H9 (cell line): ENCODE data around the gene SPSB4. TPM values are rescaled to one million over a fixed set of nuclear protein-coding genes. Genes with fewer than 3 reads are reported as not detected.

Experiments
- DNase-seq: peaks from one replicate; pipeline ENCODE4 v3.0.0-alpha.2; 2017
- H2AFZ ChIP-seq: one replicate; pipeline ENCODE4 v1.6.1; 2013; ENCODE audit warnings: mild to moderate bottlenecking, low read length, control low read depth, moderate library complexity
- H2AK5ac ChIP-seq: 2 replicates; pipeline ENCODE4 v1.6.1; 2013; ENCODE audit warnings: low read length, control low read depth, mixed read lengths; ENCODE audit not compliant: insufficient read length
- H2BK120ac ChIP-seq: one replicate; pipeline ENCODE4 v1.6.1; 2013; ENCODE audit warnings: low read depth, mild to moderate bottlenecking, low read length, control low read depth, inconsistent platforms; ENCODE audit not compliant: poor library complexity, severe bottlenecking
- H2BK12ac ChIP-seq: 2 replicates; pipeline ENCODE4 v1.6.1; 2013; ENCODE audit warnings: low read length, control low read depth, mixed read lengths, low read depth; ENCODE audit not compliant: insufficient read length
- H2BK15ac ChIP-seq: 2 replicates; pipeline ENCODE4 v1.6.1; 2013; ENCODE audit warnings: low read depth, low read length, control low read depth
- H2BK20ac ChIP-seq: one replicate; pipeline ENCODE4 v1.6.1; 2013; ENCODE audit warnings: low read depth, mild to moderate bottlenecking, low read length, control low read depth, inconsistent platforms; ENCODE audit not compliant: poor library complexity, severe bottlenecking
- H2BK5ac ChIP-seq: 2 replicates; pipeline ENCODE4 v1.6.1; 2013; ENCODE audit warnings: low read length, control low read depth, mixed read lengths; ENCODE audit not compliant: insufficient read length
- H3K14ac ChIP-seq: 2 replicates; pipeline ENCODE4 v1.6.1; 2013; ENCODE audit warnings: low read length, control low read depth; ENCODE audit not compliant: insufficient read depth
- H3K18ac ChIP-seq: 2 replicates; pipeline ENCODE4 v1.6.1; 2013; ENCODE audit warnings: low read depth, mild to moderate bottlenecking, mixed read lengths, low read length, control low read depth; ENCODE audit not compliant: insufficient read length
- H3K23ac ChIP-seq: 2 replicates; pipeline ENCODE4 v1.6.1; 2013; ENCODE audit warnings: low read length, control low read depth, mixed read lengths, low read depth; ENCODE audit not compliant: insufficient read length
- H3K23me2 ChIP-seq: 2 replicates; pipeline ENCODE4 v1.6.1; 2013; ENCODE audit warnings: low read depth, mild to moderate bottlenecking, mixed read lengths, low read length, control low read depth; ENCODE audit not compliant: insufficient read length, poor library complexity, severe bottlenecking
- H3K27ac ChIP-seq: 2 replicates; pipeline ENCODE4 v1.5.1; 2013; ENCODE audit warnings: low read length, control low read depth, mixed read lengths, low read depth; ENCODE audit not compliant: insufficient read length
- H3K27me3 ChIP-seq: 2 replicates; pipeline ENCODE4 v1.6.1; 2013; ENCODE audit warnings: low read length, control low read depth, inconsistent platforms; ENCODE audit not compliant: insufficient read depth
- H3K4ac ChIP-seq: 2 replicates; pipeline ENCODE4 v1.6.1; 2013; ENCODE audit warnings: low read depth, mild to moderate bottlenecking, control low read depth, inconsistent platforms, low read length, moderate library complexity
- H3K4me1 ChIP-seq: 2 replicates; pipeline ENCODE4 v1.6.1; 2013; ENCODE audit warnings: low read length, control low read depth, inconsistent platforms; ENCODE audit not compliant: insufficient read depth
- H3K4me2 ChIP-seq: 2 replicates; pipeline ENCODE4 v1.6.1; 2013; ENCODE audit warnings: low read length, control low read depth, mixed read lengths; ENCODE audit not compliant: insufficient read length, insufficient read depth
- H3K56ac ChIP-seq: 2 replicates; pipeline ENCODE4 v1.6.1; 2013; ENCODE audit warnings: low read depth, mild to moderate bottlenecking, mixed read lengths, low read length, control low read depth; ENCODE audit not compliant: insufficient read length
- H3K79me1 ChIP-seq: 2 replicates; pipeline ENCODE4 v1.6.1; 2013; ENCODE audit warnings: low read depth, mild to moderate bottlenecking, moderate library complexity, low read length, control low read depth, inconsistent platforms; ENCODE audit not compliant: insufficient read depth, poor library complexity, severe bottlenecking
- H3K79me2 ChIP-seq: 2 replicates; pipeline ENCODE4 v1.6.1; 2013; ENCODE audit warnings: low read length, control low read depth, inconsistent platforms; ENCODE audit not compliant: insufficient read depth
- H3K9ac ChIP-seq: 2 replicates; pipeline ENCODE4 v1.6.1; 2013; ENCODE audit warnings: low read length, control low read depth, mixed read lengths; ENCODE audit not compliant: insufficient read length; ENCODE audit errors: extremely low read depth
- H3K9me3 ChIP-seq: one replicate; pipeline ENCODE4 v1.6.1; 2013; ENCODE audit warnings: low read depth, low read length, inconsistent platforms; ENCODE audit not compliant: control insufficient read depth
- H3T11ph ChIP-seq: one replicate; pipeline ENCODE4 v1.6.1; 2013; ENCODE audit warnings: mild to moderate bottlenecking, low read length, control low read depth, inconsistent platforms
- H4K20me1 ChIP-seq: one replicate; pipeline ENCODE4 v1.6.1; 2013; ENCODE audit not compliant: control insufficient read depth, insufficient read length, insufficient read depth
- H4K5ac ChIP-seq: 2 replicates; pipeline ENCODE4 v1.6.1; 2013; ENCODE audit warnings: low read depth, mild to moderate bottlenecking, mixed read lengths, low read length, control low read depth; ENCODE audit not compliant: insufficient read length
- H4K8ac ChIP-seq: replicated peaks from 2 replicates; pipeline ENCODE4 v1.6.1; 2013; ENCODE audit warnings: low read length, control low read depth, mixed read lengths, low read depth; ENCODE audit not compliant: insufficient read length
- H4K91ac ChIP-seq: 2 replicates; pipeline ENCODE4 v1.6.1; 2013; ENCODE audit warnings: low read depth, mild to moderate bottlenecking, moderate library complexity, mixed read lengths, low read length, control low read depth; ENCODE audit not compliant: insufficient read length
- H3K27ac Mint-ChIP-seq, 3 experiments: 2 replicates in 2 of 3; 3 replicates in 1 of 3; pipeline ENCODE4 v1.8.0; 2020 to 2021; ENCODE audit warnings: mixed read lengths in 3 of 3, mild to moderate bottlenecking in 1 of 3, moderate library complexity in 1 of 3
- H3K27me3 Mint-ChIP-seq: 2 replicates; pipeline ENCODE4 v1.8.0; 2021; ENCODE audit warnings: low read depth, mild to moderate bottlenecking, moderate library complexity, mixed read lengths
- H3K36me3 Mint-ChIP-seq, 3 experiments: 2 replicates in 2 of 3; 3 replicates in 1 of 3; pipeline ENCODE4 v1.8.0; 2020 to 2021; ENCODE audit warnings: low read depth in 3 of 3, mixed read lengths in 3 of 3; ENCODE audit not compliant: insufficient read depth in 1 of 3
- H3K4me1 Mint-ChIP-seq, 2 experiments: 2 replicates each; pipeline ENCODE4 v1.8.0; 2020; ENCODE audit warnings: mixed read lengths in 2 of 2
- H3K4me3 Mint-ChIP-seq, 2 experiments: 2 replicates in 1 of 2; 3 replicates in 1 of 2; pipeline ENCODE4 v1.8.0; 2020 to 2021; ENCODE audit warnings: mild to moderate bottlenecking in 2 of 2, mixed read lengths in 2 of 2, moderate library complexity in 1 of 2
- H3K9me3 Mint-ChIP-seq, 2 experiments: 2 replicates in 1 of 2; 3 replicates in 1 of 2; pipeline ENCODE4 v1.8.0; 2020; ENCODE audit warnings: mild to moderate bottlenecking in 2 of 2, mixed read lengths in 2 of 2, moderate library complexity in 1 of 2
- CTCF ChIP-seq: fragments of 200-600 bp; sonication (generic); conservative IDR thresholded peaks from 3 replicates; pipeline ENCODE4 v1.8.0; 2021; ENCODE audit warnings: antibody characterized with exemption, mild to moderate bottlenecking
- WGBS: extraction: QIAGEN DNeasy Blood & Tissue Kit; methylation state at CpG from one replicate; pipeline ENCODE4 v1.1.7; 2013; ENCODE audit warnings: missing lambda C conversion rate, low lambda C conversion rate, mixed read lengths; ENCODE audit not compliant: insufficient read length; ENCODE audit errors: extremely low coverage; 5-methylcytosine and 5-hydroxymethylcytosine counted together
- total RNA-seq: library from RNA; stranded (reverse); gene quantifications from 2 replicates; pipeline ENCODE4 v1.2.1, GENCODE V29; 2021

Gene SPSB4
- total RNA-seq, 1 experiment from 2014 or later = 6.2 TPM

GRCh38 chr3:141074529-141074928 lies 23.4 kb downstream of the SPSB4 start:
- H3K9me3 ChIP-seq = no peaks in the 10 kb centered on the region
- Mint-ChIP-seq H3K36me3 (peaks cover 0 to 1% (median 0%) of the 10 kb centered on the region in 3 experiments; a peak in 2 of 7 replicates), H3K9me3 (peaks cover 0 to 3% of the 10 kb centered on the region in 2 experiments; a peak in 1 of 5 replicates), H3K4me3 (peak overlapping the region; percentile 12 to 33; a peak in 2 of 5 replicates), H3K4me1 (peaks cover 88 to 91% of the 10 kb centered on the region in 2 experiments), H3K27ac (peak overlapping the region in 2 of 3 experiments; percentile 93 to 96; a peak in 6 of 7 replicates), H3K27me3 (peaks cover 40% of the 10 kb centered on the region)
- no peak overlapping the region for H3K4ac ChIP-seq
- H4K5ac ChIP-seq = no peak overlapping the region
- no peak for TF ChIP-seq CTCF
- no peak overlapping the region for H3K14ac ChIP-seq
- peak overlapping the region; percentile 5 for H3K4me2 ChIP-seq
- H2BK120ac ChIP-seq = no peak overlapping the region
- no peaks in the 10 kb centered on the region for H3K79me1 ChIP-seq
- H2BK12ac ChIP-seq = no peak overlapping the region
- H4K20me1 ChIP-seq = no peaks in the 10 kb centered on the region
- no CpG with 5 or more reads among the region's 9 CpGs for WGBS
- no peaks in the 10 kb centered on the region for H3K79me2 ChIP-seq
- H3K9ac ChIP-seq = no peak overlapping the region
- H2AK5ac ChIP-seq = no peak overlapping the region
- no peaks in the 10 kb centered on the region for H3K23me2 ChIP-seq
- no peak overlapping the region for H3K18ac ChIP-seq
- H4K8ac ChIP-seq = no peak overlapping the region
- no peaks in the 10 kb centered on the region for H3K27me3 ChIP-seq
- peak; percentile 86 for DNase-seq
- H3T11ph ChIP-seq = no peak overlapping the region
- H3K56ac ChIP-seq = no peak overlapping the region
- no peak overlapping the region for H4K91ac ChIP-seq
- no peak overlapping the region for H2AFZ ChIP-seq
- H2BK15ac ChIP-seq = no peak overlapping the region
- no peak overlapping the region for H2BK5ac ChIP-seq
- no peak overlapping the region for H3K23ac ChIP-seq
- H3K4me1 ChIP-seq = peaks cover 54% of the 10 kb centered on the region
- peak overlapping the region; percentile 21 for H3K27ac ChIP-seq
- no peak overlapping the region for H2BK20ac ChIP-seq
